ENCODE measurements around the gene OR52I1. TPM values are rescaled to one million over a fixed set of nuclear protein-coding genes. Genes with fewer than 3 reads are reported as not detected.

The OR52I1 gene
- total RNA-seq, 1 experiment from 2014 or later: not detected

DNA sequence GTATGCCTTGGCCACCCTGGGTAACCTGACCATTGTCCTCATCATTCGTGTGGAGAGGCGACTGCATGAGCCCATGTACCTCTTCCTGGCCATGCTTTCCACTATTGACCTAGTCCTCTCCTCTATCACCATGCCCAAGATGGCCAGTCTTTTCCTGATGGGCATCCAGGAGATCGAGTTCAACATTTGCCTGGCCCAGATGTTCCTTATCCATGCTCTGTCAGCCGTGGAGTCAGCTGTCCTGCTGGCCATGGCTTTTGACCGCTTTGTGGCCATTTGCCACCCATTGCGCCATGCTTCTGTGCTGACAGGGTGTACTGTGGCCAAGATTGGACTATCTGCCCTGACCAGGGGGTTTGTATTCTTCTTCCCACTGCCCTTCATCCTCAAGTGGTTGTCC is 46.1 kb downstream of the OR52I1 start:
- TF ChIP-seq POLR2AphosphoS5 (IDR thresholded peaks at IDR 0.05; ENCODE audit: low read depth, low read length) (no peak), SIN3A (IDR thresholded peaks at IDR 0.05; ENCODE audit: borderline replicate concordance, insufficient read depth, low read depth, low read length) (no peak)
- TF ChIP-seq, protein P1, sequence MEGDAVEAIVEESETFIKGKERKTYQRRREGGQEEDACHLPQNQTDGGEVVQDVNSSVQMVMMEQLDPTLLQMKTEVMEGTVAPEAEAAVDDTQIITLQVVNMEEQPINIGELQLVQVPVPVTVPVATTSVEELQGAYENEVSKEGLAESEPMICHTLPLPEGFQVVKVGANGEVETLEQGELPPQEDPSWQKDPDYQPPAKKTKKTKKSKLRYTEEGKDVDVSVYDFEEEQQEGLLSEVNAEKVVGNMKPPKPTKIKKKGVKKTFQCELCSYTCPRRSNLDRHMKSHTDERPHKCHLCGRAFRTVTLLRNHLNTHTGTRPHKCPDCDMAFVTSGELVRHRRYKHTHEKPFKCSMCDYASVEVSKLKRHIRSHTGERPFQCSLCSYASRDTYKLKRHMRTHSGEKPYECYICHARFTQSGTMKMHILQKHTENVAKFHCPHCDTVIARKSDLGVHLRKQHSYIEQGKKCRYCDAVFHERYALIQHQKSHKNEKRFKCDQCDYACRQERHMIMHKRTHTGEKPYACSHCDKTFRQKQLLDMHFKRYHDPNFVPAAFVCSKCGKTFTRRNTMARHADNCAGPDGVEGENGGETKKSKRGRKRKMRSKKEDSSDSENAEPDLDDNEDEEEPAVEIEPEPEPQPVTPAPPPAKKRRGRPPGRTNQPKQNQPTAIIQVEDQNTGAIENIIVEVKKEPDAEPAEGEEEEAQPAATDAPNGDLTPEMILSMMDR (IDR thresholded peaks at IDR 0.05): no peak
- TF ChIP-seq, protein P2, sequence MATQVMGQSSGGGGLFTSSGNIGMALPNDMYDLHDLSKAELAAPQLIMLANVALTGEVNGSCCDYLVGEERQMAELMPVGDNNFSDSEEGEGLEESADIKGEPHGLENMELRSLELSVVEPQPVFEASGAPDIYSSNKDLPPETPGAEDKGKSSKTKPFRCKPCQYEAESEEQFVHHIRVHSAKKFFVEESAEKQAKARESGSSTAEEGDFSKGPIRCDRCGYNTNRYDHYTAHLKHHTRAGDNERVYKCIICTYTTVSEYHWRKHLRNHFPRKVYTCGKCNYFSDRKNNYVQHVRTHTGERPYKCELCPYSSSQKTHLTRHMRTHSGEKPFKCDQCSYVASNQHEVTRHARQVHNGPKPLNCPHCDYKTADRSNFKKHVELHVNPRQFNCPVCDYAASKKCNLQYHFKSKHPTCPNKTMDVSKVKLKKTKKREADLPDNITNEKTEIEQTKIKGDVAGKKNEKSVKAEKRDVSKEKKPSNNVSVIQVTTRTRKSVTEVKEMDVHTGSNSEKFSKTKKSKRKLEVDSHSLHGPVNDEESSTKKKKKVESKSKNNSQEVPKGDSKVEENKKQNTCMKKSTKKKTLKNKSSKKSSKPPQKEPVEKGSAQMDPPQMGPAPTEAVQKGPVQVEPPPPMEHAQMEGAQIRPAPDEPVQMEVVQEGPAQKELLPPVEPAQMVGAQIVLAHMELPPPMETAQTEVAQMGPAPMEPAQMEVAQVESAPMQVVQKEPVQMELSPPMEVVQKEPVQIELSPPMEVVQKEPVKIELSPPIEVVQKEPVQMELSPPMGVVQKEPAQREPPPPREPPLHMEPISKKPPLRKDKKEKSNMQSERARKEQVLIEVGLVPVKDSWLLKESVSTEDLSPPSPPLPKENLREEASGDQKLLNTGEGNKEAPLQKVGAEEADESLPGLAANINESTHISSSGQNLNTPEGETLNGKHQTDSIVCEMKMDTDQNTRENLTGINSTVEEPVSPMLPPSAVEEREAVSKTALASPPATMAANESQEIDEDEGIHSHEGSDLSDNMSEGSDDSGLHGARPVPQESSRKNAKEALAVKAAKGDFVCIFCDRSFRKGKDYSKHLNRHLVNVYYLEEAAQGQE (IDR thresholded peaks at IDR 0.05; ENCODE audit: insufficient read depth in 1 of 2, low read depth in 2 of 2, low read length in 1 of 2): no peak
- Histone ChIP-seq H3K27ac (ENCODE audit: low read length) (no peak overlapping the region), H3K27me3 (ENCODE audit: control insufficient read depth, insufficient read depth, low read length) (peaks cover 15% of the 10 kb centered on the region), H3K36me3 (ENCODE audit: control insufficient read depth, insufficient read depth, low read length) (no peaks in the 10 kb centered on the region), H3K4me1 (ENCODE audit: control insufficient read depth, insufficient read depth, low read length) (no peaks in the 10 kb centered on the region), H3K4me3 (ENCODE audit: low read depth in 2 of 2, low read length in 2 of 2) (no peak overlapping the region), H3K9me3 (ENCODE audit: control insufficient read depth, insufficient read depth, low read depth, low read length) (no peaks in the 10 kb centered on the region)
- intact Hi-C loops (cut with micrococcal nuclease; ENCODE audit: unreplicated experiment) (loop anchor here (10.0 kb wide), 1 partner anchor 455 kb away; no protein-coding TSS in a partner anchor), in situ Hi-C loops (cut with HindIII; ENCODE audit: low pct_unique_long_range_greater_than_20kb, low sequenced_read_pairs) (no loop called here)
- CTCF ChIA-PET: no interaction called here
- no peak for ATAC-seq
- no TSS peak for BruUV-seq (replicated peaks)
- POLR2A ChIA-PET: no interaction called here
- DNase-seq (ENCODE audit: low read depth, low spot score): no peak

DNA sequence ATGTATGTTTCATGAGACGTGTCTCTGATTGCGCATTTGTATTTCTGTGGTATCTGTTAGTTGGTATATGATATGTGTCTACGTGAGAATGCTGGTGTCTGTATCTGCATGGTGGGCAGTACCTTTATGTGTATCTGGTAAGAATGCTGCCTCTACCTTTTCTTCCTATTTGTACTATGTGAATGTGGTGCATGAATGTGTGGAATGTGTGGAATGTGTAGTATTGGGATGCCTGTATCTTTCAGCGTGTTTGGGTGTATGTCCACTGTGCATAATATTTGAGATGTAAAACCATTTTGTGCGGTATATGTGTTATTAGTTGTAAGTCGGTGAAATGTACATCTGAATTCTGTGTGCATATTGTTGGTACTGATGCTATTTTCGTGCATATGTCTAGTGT is 47.7 kb downstream of the OR52I1 start:
- intact Hi-C loops (cut with micrococcal nuclease; ENCODE audit: unreplicated experiment) (no loop called here), in situ Hi-C loops (cut with HindIII; ENCODE audit: low pct_unique_long_range_greater_than_20kb, low sequenced_read_pairs) (no loop called here)
- Histone ChIP-seq H3K9me3 (ENCODE audit: control insufficient read depth, insufficient read depth, low read depth, low read length) (no peaks in the 10 kb centered on the region), H3K4me1 (ENCODE audit: control insufficient read depth, insufficient read depth, low read length) (no peaks in the 10 kb centered on the region), H3K4me3 (ENCODE audit: low read depth in 2 of 2, low read length in 2 of 2) (no peak overlapping the region), H3K36me3 (ENCODE audit: control insufficient read depth, insufficient read depth, low read length) (no peaks in the 10 kb centered on the region), H3K27me3 (ENCODE audit: control insufficient read depth, insufficient read depth, low read length) (peaks cover 12% of the 10 kb centered on the region), H3K27ac (ENCODE audit: low read length) (no peak overlapping the region)
- no peak for ATAC-seq
- BruUV-seq (replicated peaks): no TSS peak
- POLR2A ChIA-PET: no interaction called here
- TF ChIP-seq, protein P1 (IDR thresholded peaks at IDR 0.05): no peak
- TF ChIP-seq, protein P2 (IDR thresholded peaks at IDR 0.05; ENCODE audit: insufficient read depth in 1 of 2, low read depth in 2 of 2, low read length in 1 of 2): no peak
- TF ChIP-seq POLR2AphosphoS5 (IDR thresholded peaks at IDR 0.05; ENCODE audit: low read depth, low read length) (no peak), SIN3A (IDR thresholded peaks at IDR 0.05; ENCODE audit: borderline replicate concordance, insufficient read depth, low read depth, low read length) (no peak), TCF7L2 (IDR thresholded peaks at IDR 0.05; ENCODE audit: low read depth, low read length) (no peak)
- CTCF ChIA-PET: no interaction called here
- DNase-seq (ENCODE audit: low read depth, low spot score): no peak

All from Panc1 (cell line).